Right renal pelvis (tissue), 4 donors: Measurements from ENCODE around the gene DOK6. TPM values are rescaled to one million over a fixed set of nuclear protein-coding genes. Genes with fewer than 3 reads are reported as not detected.
"Not testable (repeated sequence)": the region's sequence is repeated elsewhere in the genome, so short reads cannot be mapped to it uniquely, and the experiment has no call there.

ENCODE experiments used
- DNase-seq, 4 donors: peaks; one replicate each; pipeline ENCODE4 v3.0.0-alpha.2; 2013; ENCODE audit warnings: low read depth in 4 of 4, low spot score in 3 of 4, missing footprints in 1 of 4
- polyA plus RNA-seq, 4 donors: library from polyadenylated mRNA; unstranded; fragments of 120-200 nt; gene quantifications; one replicate each; pipeline ENCODE4 v1.2.1, GENCODE V29; 2013; ENCODE audit not compliant: insufficient read length in 4 of 4

The DOK6 gene
- polyA plus RNA-seq, 4 donors = 15.3 to 18.9 (median 18.0) TPM

DNA sequence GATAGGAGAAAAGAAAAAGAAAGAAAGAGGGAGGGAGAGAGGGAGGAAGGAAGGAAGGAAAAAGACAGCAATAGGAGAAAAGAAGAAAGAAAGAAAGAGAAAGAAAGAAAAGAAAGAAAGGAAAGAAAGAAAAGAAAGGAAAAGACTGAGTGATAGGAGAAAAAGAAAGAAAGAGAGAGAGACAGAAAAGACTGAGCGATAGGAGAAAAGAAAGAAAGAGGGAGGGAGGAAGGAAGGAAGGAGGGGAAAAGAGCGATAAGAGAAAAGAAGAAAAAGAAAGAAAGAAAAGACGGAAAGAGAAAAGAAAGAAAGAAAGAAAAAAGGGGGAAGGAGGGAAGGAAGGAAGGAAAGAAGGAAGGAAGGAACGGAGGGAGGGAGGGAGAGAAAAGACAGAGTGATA, 216.7 kb downstream of the DOK6 start:
- DNase-seq = no peak

DNA sequence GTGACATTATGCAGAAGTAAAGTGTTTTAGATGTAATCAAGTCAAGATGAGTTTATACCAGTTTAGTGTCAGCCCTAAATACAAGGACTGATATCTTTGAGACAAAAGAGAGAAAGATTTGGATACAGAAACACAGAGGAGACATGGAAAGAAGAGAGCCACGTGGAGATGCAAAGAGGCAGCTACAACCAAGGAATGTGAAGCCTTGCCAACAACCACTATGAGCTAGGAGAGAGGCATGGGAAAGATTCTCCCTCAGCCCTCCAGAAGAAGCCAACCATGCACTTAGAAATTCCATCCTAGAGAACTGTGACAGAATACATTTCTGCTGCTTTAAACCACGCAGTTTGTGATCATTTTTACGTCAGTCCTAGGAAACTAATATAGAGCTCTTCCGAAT, 217.2 kb downstream of the DOK6 start:
- no peak for DNase-seq

DNA sequence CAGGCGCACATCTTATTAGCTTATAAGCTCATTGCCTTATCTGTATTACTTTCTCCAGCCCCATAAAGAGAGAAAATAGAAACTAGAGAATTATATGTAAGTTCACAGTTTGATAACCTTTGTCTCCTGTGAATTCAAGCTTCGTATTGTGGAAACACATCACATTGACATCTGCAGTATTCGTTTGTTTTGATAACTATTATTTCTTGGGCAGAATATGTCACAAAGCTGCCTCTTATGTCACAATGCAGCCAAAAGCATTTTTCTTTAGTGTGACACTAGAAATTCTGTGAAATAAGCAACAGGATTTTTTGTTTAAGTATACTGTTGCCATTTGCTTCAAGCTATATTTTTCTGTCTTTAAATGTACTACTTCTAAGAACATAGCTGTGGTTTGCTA, 221.5 kb downstream of the DOK6 start:
- DNase-seq = peak in 3 of 4 donors; percentile 12 to 31 (median 12)

DNA sequence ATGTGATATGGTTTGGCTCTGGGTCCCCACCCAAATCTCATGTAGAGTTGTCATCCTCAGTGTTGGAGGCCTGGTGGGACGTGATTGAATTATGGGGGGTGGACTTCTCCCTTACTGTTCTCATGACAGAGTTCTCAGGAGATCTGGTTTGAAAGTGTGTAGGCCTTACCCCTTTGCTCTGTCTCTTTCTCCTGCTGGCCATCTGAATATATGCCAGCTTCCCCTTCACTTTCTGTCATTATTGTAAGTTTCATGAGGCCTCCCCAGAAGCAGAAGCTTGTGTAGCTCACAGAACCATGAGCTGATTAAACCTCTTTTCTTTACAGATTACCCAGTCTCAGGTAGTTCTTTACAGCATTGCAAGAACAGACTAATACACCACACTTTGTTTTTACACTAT, 222.3 kb downstream of the DOK6 start:
- no peak for DNase-seq

DNA sequence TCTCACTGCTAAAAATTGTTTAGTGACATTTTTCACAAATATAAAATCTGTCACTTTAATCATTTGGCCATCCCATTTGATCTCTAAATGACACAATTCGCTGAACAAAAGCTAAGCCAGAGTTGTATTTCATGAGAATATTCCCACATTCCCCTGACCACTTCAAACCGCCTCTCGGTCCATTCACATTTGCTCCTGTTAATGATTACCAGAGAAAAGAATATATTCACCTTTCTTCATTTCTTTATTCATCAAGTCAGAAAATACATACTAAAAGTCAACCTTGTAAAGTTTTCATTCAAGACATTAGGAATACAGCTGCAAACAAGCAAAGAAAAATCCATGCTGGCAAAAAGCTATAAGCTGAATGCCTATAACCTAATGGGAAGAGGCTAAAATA, 225.5 kb downstream of the DOK6 start:
- DNase-seq = no peak

DNA sequence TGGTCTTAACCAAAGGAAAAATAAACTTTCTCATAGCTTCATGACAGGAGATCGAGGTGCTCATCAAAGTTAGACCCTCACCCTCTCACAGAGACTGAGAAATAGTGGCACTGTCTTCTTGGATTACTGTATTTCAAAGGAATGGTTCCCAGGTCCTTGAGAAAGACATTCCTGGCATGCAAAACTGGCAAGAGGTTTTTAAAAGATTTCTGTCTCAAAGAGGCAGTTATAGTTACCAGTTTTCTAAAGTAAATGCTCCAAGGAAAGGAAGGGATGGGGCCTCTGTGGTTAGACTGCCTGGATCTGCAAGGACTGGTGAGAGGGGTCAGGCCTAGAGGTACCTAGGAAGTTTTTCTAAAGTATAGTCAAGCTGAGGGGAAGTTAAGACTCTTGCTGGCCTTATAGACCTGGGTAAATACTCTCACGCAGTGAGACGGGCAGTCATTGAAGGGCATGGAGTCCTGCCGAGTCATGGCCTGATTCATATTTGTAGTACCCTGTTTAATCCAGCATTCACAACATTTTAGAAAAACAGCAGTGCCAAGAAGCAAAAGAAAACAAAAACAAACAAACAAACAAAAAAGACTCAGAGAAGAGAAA, 226.1 kb downstream of the DOK6 start:
- DNase-seq = no peak

DNA sequence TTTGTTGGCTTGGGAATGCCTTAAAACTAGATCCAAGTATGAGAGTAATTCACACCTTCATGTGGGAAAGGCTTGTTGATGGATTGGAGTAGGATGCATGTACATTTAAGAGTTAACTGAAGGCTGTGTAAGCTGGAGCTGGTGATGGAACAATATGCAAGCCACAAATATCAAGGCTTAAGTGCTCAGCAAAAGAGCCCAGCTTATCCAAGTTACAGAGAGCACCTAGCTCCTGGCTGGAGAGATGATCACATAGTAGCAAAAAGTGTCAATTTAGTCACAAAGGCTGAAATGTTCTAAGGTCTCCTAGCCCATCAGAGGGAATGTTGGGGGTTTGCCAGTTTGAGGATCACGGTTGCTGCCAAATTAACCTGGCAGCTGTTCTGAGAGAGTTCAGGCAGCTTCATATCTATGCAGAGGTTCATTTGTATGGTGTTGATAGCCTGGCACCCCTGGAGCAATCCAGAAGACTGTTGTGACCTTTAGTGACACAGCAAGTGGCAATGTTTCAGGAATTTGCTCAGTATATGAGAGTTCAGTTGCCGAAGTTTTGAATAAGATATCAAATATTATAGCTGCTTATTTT, 228.2 kb downstream of the DOK6 start:
- no peak for DNase-seq

DNA sequence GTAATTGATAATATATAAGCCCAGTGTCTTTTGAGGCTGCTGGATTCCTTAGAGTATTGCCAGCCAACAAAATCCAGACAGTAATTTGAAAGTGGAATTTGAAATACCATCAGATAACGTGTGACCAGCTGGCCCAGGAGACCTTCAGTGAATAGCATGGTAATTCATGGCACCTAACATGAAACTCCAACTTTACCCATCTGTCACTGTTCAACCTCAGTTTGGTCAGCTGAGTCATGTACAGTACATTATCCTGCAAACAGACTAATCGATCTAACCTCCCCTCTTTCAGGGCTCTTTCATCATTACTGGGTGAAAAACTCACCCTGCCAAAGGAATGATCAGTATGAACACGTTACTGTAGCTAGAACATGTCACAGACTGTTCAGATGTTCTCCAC, 230.6 kb downstream of the DOK6 start:
- no peak for DNase-seq

DNA sequence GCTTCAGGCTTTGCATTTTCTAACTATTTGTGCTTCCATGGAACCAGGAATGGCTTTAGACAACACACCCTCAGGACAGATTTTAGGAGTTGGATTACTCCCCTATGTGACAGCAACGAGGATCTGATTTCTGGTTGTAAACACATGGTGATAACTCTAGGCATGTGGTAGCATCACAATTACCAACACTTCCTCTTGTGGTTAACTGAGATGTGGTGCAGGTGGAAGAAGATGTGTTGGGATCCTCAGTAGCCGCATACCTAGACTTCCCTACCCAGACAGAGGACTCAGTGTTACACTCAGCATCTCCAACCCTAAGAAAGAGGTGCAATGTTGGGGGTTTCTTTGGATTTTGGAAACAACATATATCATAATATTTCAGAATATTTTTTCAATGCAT, 234.8 kb downstream of the DOK6 start:
- no peak for DNase-seq

DNA sequence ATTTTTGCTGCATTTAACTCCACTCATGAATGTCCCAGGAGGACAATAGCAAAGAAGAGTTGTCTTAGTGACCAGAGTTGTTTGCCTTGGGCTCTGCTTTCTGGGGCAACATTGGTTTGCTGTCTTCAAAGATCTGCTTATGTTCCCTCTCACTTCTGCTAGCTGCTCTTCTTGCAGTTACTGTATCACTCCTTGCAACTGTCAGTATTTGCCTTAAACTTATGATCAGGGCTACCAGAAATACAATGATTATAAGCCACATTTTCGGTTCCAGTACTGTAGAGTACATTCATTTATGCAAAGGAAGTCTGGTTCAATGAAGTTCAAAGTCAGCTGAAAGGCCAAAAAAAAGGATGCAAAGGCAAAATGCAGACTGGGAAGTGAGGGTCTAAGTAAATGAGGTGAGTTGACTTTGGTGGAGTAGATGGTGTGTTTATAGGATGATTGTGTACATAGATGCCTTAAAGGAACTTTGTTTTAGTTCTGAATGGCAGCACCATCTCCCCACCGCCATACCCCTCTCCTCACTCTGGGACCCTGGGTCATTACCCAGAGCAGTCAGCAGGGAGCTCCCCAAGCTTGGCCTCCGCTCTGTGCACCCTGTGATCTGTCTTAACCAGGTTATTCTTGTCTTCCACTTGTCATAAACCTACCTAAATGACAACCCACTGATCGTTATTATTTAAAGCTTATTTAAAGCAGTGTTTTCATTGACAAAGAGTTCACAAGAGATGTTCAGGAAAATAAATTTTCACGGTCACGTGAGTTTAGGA, 236.0 kb downstream of the DOK6 start:
- DNase-seq = no peak

DNA sequence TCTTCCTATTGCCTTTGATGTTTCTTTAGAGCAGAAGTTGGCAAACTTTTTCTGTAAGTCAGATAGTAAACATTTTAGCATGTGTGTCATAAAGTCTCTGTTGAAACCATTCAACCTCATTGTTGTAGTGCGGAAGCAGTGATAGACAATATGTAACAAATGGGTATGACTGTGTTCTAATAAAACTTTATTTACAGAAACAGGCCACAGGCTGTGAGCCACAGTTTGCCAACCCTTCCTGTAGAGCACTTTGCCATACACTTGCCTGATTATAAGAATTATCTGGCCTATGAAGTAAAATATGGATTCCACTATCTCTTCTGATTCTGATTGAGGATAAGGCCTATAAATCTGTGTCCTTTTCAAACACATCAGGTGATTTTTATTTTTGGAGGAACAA, 237.4 kb downstream of the DOK6 start:
- no peak for DNase-seq

DNA sequence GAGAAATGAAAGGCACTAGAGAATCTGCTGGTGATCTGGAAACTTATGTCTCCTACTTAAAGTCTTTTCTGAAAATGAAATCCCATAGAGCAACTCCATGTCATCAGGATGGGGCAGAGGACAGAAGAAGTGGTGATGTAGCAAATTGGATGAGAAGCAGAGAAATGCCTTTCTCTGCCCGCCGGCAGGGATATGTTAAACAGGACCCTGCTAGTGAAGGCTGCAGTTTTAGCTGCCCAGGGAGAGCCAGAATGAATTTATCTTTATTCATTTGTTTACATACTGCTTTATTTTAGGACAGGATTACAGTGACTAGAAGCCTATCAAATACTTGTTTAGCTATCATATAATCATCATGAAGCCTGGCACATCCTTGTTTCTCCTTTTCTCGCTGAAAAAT, 247.0 kb downstream of the DOK6 start:
- no peak for DNase-seq

DNA sequence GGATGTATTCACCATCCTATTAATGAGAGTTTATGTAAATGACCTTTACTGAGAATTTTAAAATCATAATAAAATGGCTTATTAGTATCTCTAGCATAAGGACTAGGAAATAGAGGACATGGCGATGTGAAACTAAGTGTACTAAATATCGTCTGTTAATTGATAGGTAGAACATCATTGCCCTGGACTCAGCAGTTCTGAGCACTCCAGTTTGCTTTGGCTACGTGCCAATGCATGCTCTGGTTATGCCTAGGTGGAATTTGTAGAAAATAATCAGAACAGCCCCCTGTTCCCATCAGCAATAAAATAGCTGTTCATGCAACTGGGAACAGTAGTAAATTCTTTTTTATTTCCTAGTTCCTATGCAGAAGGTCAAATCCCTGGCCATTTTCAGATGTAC, 247.8 kb downstream of the DOK6 start:
- no peak for DNase-seq

DNA sequence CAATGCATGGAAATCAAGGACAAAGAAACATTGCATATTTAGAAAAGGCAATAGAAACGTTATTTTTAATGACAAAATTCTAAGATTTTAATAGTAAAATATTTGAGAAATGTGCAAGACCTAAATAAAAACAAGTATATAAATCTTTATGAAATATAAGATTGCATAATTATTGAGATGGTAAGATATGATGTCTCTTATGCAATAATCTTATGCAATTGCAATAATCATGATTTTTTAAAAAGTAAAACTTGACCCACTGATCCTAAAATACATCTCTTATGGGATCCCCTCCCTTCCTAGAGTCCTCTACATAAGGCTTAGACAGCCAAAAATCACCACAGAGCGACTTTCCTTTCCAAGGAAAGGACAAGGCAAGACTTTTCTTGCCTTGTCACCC, 249.0 kb downstream of the DOK6 start:
- DNase-seq = no peak

DNA sequence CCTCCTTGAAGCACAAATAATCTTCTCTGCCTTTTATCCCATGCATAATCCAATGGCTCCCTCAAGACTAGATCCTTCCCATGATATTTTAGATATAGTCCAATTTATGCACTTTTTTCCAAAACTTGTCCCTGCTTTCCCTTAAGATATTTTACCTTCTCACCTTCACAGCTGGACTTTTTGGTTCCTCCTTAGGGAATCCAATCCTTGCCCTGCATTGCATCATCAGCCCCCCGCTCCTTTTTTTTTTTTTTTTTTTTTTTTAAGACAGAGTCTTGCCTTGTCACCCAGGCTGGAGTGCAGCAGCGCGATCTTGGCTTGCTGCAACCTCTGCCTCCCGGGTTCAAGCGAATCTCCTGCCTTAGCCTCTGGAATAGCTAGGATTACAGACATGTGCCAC, 250.6 kb downstream of the DOK6 start:
- DNase-seq = no peak

DNA sequence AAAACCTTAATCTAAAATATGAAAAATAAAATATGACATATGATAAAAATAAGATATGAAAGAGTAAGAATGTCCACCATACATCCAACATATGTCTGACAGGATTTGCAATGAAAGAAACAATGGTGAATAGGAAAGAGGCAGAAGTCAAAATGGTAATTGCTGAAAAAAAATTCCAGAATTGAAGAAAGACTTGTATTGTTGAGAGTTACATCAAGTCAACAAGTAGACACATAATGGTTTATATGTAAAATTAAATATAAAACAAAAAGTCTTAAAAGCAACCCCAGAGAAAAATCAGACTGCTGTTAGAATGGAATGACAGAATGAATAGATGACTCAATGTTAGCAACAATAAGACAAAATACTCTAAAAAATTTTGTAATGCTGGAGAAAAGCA, 255.1 kb downstream of the DOK6 start:
- DNase-seq = no peak

DNA sequence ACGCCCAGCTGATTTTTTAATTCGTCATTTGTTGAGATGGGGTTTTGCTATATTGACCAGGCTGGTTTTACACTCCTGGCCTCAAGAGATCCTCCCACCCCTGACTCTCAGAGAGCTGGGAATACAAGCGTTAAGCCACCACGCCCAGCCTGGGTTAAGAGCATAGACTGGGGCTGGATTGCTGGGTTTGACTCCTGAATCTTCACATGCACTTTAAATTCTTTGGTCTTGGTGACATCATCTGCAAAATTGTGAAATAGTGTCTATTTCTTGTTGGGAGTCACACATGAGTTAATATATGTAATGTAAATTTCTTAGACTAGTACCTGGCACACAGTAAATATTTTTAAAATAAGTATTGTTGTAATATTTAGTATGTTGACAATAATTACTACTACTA, 257.4 kb downstream of the DOK6 start:
- DNase-seq = no peak

DNA sequence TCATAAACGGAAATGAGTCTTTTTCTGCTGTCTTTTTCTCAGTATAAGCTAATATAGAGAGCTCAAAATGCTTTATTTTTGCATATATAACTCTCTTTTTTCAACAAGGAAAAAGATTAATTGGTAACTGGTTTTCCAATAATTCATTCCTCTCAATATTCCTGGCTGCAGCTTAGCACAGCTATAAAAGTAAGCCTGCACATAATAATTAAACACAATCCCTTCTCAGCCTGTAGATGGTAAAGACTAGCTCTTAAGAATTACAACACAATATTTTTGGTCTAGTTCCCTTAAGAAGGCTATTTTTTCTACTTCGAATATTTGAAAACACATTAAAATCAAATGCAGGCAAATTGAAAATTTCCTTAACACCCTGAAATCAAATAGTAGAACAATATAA, 258.0 kb downstream of the DOK6 start:
- no peak for DNase-seq

DNA sequence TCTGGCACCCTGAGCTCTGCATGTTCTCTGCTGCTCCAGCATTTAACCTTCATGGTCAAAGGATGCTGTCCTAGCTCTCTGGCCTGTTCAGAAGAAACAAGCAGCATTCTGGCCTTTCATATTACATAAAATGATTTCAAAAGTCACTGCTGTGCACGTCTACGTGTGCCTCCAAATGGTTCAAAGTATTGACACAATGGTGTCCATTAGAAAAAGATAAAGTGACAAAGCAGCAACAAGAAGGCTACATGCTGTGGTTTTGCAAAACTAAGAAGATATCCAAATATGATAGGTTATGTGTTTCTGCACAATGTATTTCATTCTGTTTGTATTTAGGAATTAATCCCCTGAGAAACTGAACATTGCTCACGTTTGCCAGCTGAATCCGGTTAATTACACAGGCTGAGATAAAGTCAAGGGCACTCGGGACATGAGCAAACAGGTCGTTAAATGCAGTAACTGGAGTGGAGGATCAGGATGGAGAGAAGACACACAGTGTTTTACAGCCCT, 258.5 kb downstream of the DOK6 start:
- no peak for DNase-seq

DNA sequence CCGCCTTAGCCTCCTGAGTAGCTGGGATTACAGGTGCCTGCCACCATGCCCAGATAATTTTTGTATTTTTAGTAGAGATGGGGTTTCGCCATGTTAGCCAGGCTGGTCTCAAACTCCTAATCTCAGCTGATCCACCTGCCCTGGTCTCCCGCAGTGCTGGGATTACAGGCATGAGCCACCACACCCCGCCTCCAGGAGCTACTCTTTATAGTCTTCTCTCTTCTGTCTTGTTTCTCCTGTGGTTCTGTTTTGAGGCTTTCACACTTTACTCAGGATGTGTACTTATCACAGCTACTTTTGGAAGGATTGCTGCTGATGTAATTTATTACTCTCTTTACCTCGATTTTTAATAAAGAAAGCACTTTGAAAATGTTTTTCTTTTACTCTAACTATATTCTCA, 261.4 kb downstream of the DOK6 start:
- DNase-seq = not testable (repeated sequence)

DNA sequence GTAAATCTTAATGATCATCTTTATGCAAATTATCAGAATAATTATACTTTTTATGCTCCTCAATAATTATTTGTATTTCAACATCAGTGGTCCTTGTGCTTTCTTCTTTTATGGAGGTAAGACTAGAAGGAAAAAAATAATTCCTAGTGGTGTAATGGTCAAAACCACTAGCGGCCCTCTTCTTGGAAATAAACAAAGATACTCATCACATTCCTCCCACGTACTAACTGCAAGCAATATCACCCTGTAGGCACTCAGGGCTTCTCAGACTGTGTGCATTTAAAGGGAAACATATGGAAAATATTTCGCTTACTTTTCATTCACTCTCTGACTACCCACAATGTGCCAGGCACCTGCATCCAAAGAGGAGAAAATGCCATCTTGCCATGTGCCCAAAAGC, 263.7 kb downstream of the DOK6 start:
- DNase-seq = no peak

DNA sequence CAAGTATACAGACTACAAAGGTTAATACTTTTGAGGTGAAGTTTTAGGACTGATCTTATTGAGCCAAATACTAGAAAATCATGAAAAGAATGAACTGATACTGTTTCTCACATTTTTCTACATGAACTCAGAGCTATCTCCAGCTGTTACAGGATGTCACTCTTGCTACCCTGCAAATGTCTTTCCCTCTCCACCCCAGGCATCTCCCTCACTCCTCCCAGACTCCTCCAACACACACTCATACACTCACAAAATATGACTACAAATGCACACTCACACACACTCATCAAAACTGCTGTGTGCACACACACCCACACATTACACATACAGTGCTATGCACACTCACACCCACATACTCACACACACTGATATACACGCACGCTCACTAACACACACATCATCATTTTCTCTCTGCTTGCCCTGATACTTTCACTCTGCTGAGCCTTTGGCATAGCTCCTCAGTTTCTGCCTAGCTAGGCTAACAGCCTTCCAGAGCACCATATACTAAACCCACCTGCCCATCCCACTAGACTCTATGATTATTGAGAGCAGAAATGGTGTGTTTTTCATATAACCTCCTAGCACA, 273.7 kb downstream of the DOK6 start:
- DNase-seq = no peak
